H1 (cell line): ENCODE data around the gene CUEDC1. TPM values are rescaled to one million over a fixed set of nuclear protein-coding genes. Genes with fewer than 3 reads are reported as not detected.

Experiments used
- CTCF ChIA-PET: fragments of 300-600 bp; sonication (Branson Sonifier 250); formaldehyde crosslinking; loops from one replicate; lab custom pipeline; 2021; ENCODE audit not compliant: partially characterized antibody; lab: Charles Lee
- POLR2A ChIA-PET: fragments of 300-600 bp; sonication (Branson Sonifier 250); formaldehyde crosslinking; loops from one replicate; lab custom pipeline; 2021; ENCODE audit warnings: inconsistent platforms; ENCODE audit not compliant: partially characterized antibody; lab: Charles Lee
- DNase-seq, 2 experiments: peaks; one replicate each; pipeline versions ENCODE4 v3.0.0 to v3.0.0-alpha.2; 2010 to 2022; ENCODE audit warnings: low spot score in 2 of 2, low read depth in 1 of 2, mixed read lengths in 1 of 2
- FAIRE-seq: peaks from 2 replicates; lab custom pipeline; 2011; peaks lifted over from hg19 to GRCh38; lab: Jason Lieb, UNC
- H2AFZ ChIP-seq: 2 replicates; pipeline ENCODE4 v1.8.1; 2012; ENCODE audit warnings: low read length, inconsistent platforms
- H2AK5ac ChIP-seq: 2 replicates; pipeline ENCODE4 v1.6.1; 2013; ENCODE audit warnings: low read depth, low read length
- H2BK120ac ChIP-seq: replicated peaks from 2 replicates; pipeline ENCODE3; 2013; ENCODE audit warnings: low read depth, low read length, inconsistent platforms
- H2BK12ac ChIP-seq: 2 replicates; pipeline ENCODE4 v1.6.1; 2013; ENCODE audit warnings: low read depth, low read length
- H2BK15ac ChIP-seq: 2 replicates; pipeline ENCODE4 v1.6.1; 2013; ENCODE audit warnings: low read length
- H2BK20ac ChIP-seq: 2 replicates; pipeline ENCODE4 v1.6.1; 2013; ENCODE audit warnings: low read length
- H2BK5ac ChIP-seq: 2 replicates; pipeline ENCODE4 v1.6.1; 2013; ENCODE audit warnings: low read depth, low read length
- H3K14ac ChIP-seq: 2 replicates; pipeline ENCODE4 v1.6.1; 2013; ENCODE audit warnings: inconsistent platforms; ENCODE audit not compliant: insufficient read length
- H3K18ac ChIP-seq: 2 replicates; pipeline ENCODE4 v1.6.1; 2013; ENCODE audit warnings: low read length; ENCODE audit errors: extremely low read depth
- H3K23ac ChIP-seq: 2 replicates; pipeline ENCODE4 v1.6.1; 2013; ENCODE audit warnings: inconsistent platforms; ENCODE audit not compliant: insufficient read length
- H3K23me2 ChIP-seq: 2 replicates; pipeline ENCODE4 v1.6.1; 2013; ENCODE audit warnings: low read depth, low read length
- H3K27ac ChIP-seq: 2 replicates; pipeline ENCODE4 v1.6.1; 2011; ENCODE audit warnings: low read depth, low read length, inconsistent platforms
- H3K27me3 ChIP-seq, 4 experiments: replicated peaks in 1 of 4; 1 replicate in 1 of 4; 2 replicates in 3 of 4; pipeline versions ENCODE4 v1.6.1 to v1.8.1; 2011 to 2013; ENCODE audit warnings: low read length in 3 of 4, mild to moderate bottlenecking in 3 of 4, inconsistent platforms in 2 of 4, mixed read lengths in 2 of 4, moderate library complexity in 1 of 4; ENCODE audit not compliant: control insufficient read depth in 3 of 4, insufficient read depth in 3 of 4; ENCODE audit errors: extremely low read depth in 1 of 4
- H3K36me3 ChIP-seq, 4 experiments: 2 replicates each; pipeline versions ENCODE4 v1.6.1 to v1.8.1; 2011 to 2013; ENCODE audit warnings: mild to moderate bottlenecking in 4 of 4, low read length in 3 of 4, moderate library complexity in 2 of 4, control low read depth in 1 of 4, inconsistent platforms in 1 of 4; ENCODE audit not compliant: insufficient read depth in 4 of 4, control insufficient read depth in 2 of 4
- H3K4ac ChIP-seq: replicated peaks from 2 replicates; pipeline ENCODE3; 2013; ENCODE audit warnings: low read length, low read depth, mixed read lengths, inconsistent platforms; ENCODE audit not compliant: insufficient read length
- H3K4me1 ChIP-seq, 4 experiments: replicated peaks in 1 of 4; 1 replicate in 1 of 4; 2 replicates in 3 of 4; pipeline versions ENCODE4 v1.6.1 to v1.8.1; 2011 to 2013; ENCODE audit warnings: low read length in 3 of 4, inconsistent platforms in 2 of 4, mixed read lengths in 1 of 4; ENCODE audit not compliant: insufficient read depth in 4 of 4, control insufficient read depth in 3 of 4
- H3K4me2 ChIP-seq, 2 experiments: 2 replicates each; pipeline versions ENCODE4 v1.6.1 to v1.8.1; 2011 to 2013; ENCODE audit warnings: low read depth in 2 of 2, low read length in 2 of 2, control low read depth in 1 of 2, inconsistent platforms in 1 of 2, mild to moderate bottlenecking in 1 of 2; ENCODE audit not compliant: insufficient read depth in 1 of 2
- H3K4me3 ChIP-seq, 4 experiments: fragments of 200-600, 300-600 bp in 1 of 4; sonication (generic), shearing (Covaris generic), sonication (Bioruptor Twin) in 1 of 4; 2 replicates each; pipeline versions ENCODE4 v1.5.1 to v1.8.1; 2011 to 2016; ENCODE audit warnings: low read length in 4 of 4, low read depth in 3 of 4, control low read depth in 2 of 4, inconsistent platforms in 2 of 4, mild to moderate bottlenecking in 2 of 4, mixed read lengths in 1 of 4, moderate library complexity in 1 of 4; ENCODE audit not compliant: insufficient read depth in 2 of 4; ENCODE audit errors: extremely low read depth in 1 of 4
- H3K56ac ChIP-seq: replicated peaks from 2 replicates; pipeline ENCODE3; 2013; ENCODE audit warnings: low read depth, mild to moderate bottlenecking, mixed read lengths, low read length, inconsistent platforms; ENCODE audit not compliant: insufficient read length
- H3K79me1 ChIP-seq: 2 replicates; pipeline ENCODE4 v1.6.1; 2013; ENCODE audit warnings: low read depth, low read length, control low read depth
- H3K79me2 ChIP-seq, 2 experiments: 2 replicates each; pipeline versions ENCODE4 v1.6.1 to v1.8.1; 2012 to 2013; ENCODE audit warnings: low read length in 2 of 2, mild to moderate bottlenecking in 2 of 2, inconsistent platforms in 1 of 2; ENCODE audit not compliant: insufficient read depth in 2 of 2, control insufficient read depth in 1 of 2
- H3K9ac ChIP-seq, 4 experiments: replicated peaks in 1 of 4; 1 replicate in 1 of 4; 2 replicates in 3 of 4; pipeline versions ENCODE4 v1.6.1 to v1.8.1; 2011 to 2013; ENCODE audit warnings: low read depth in 3 of 4, low read length in 3 of 4, control low read depth in 2 of 4, mild to moderate bottlenecking in 2 of 4, moderate library complexity in 2 of 4, inconsistent platforms in 1 of 4; ENCODE audit errors: extremely low read depth in 1 of 4
- H3K9me3 ChIP-seq, 2 experiments: 2 replicates each; pipeline versions ENCODE4 v1.6.1 to v1.8.1; 2012 to 2013; ENCODE audit warnings: mild to moderate bottlenecking in 2 of 2, moderate library complexity in 2 of 2, control low read depth in 1 of 2, inconsistent platforms in 1 of 2, low read depth in 1 of 2, low read length in 1 of 2, mixed read lengths in 1 of 2; ENCODE audit not compliant: insufficient read depth in 2 of 2
- H4K20me1 ChIP-seq, 2 experiments: replicated peaks in 1 of 2; 2 replicates each; pipeline versions ENCODE3 to v1.8.1; 2011 to 2013; ENCODE audit warnings: inconsistent platforms in 2 of 2, low read length in 2 of 2, mild to moderate bottlenecking in 1 of 2; ENCODE audit not compliant: insufficient read depth in 2 of 2, control insufficient read depth in 1 of 2
- H4K5ac ChIP-seq: 2 replicates; pipeline ENCODE4 v1.6.1; 2013; ENCODE audit warnings: low read length, low read depth, mixed read lengths, inconsistent platforms; ENCODE audit not compliant: insufficient read length
- H4K8ac ChIP-seq: 2 replicates; pipeline ENCODE4 v1.8.0; 2013; ENCODE audit warnings: mild to moderate bottlenecking, moderate library complexity, low read length, inconsistent platforms; ENCODE audit not compliant: insufficient read depth; ENCODE audit errors: extremely low read depth
- H4K91ac ChIP-seq: replicated peaks from 2 replicates; pipeline ENCODE3; 2013; ENCODE audit warnings: low read length, mixed read lengths, inconsistent platforms; ENCODE audit not compliant: insufficient read length
- CEBPB ChIP-seq: IDR thresholded peaks from 2 replicates; pipeline ENCODE4 v1.6.1; 2012; ENCODE audit warnings: low read depth, low read length
- CHD2 ChIP-seq: IDR thresholded peaks from 2 replicates; pipeline ENCODE4 v1.6.1; 2012; ENCODE audit warnings: low read length, improper control_type of control experiment
- NANOG ChIP-seq: IDR thresholded peaks from 2 replicates; pipeline ENCODE4 v1.6.1; 2011; ENCODE audit warnings: low read length, low read depth, mild to moderate bottlenecking, inconsistent platforms; ENCODE audit not compliant: insufficient read depth, poor library complexity, severe bottlenecking
- POU5F1 ChIP-seq: IDR thresholded peaks from 2 replicates; pipeline ENCODE4 v1.6.1; 2011; ENCODE audit warnings: low read depth, mild to moderate bottlenecking, low read length, moderate library complexity
- RNF2 ChIP-seq: fragments of 200-900, 300-1000 bp; sonication (generic); IDR thresholded peaks from 2 replicates; pipeline ENCODE4 v1.7.1; 2016; ENCODE audit warnings: borderline replicate concordance, low read depth, mild to moderate bottlenecking, antibody characterized with exemption, low read length; ENCODE audit not compliant: poor library complexity, severe bottlenecking; ENCODE audit errors: missing control alignments
- SAP30 ChIP-seq: fragments of 300-600 bp; sonication (generic); IDR thresholded peaks from 2 replicates; pipeline ENCODE4 v1.7.1; 2012; ENCODE audit warnings: low read length, moderate library complexity, mild to moderate bottlenecking, inconsistent platforms; ENCODE audit not compliant: insufficient read depth, insufficient replicate concordance
- SP1 ChIP-seq: IDR thresholded peaks from 2 replicates; pipeline ENCODE4 v1.6.1; 2011; ENCODE audit warnings: low read depth, low read length
- SP2 ChIP-seq: IDR thresholded peaks from 2 replicates; pipeline ENCODE4 v1.6.1; 2012; ENCODE audit warnings: mild to moderate bottlenecking, low read length, inconsistent platforms
- SRF ChIP-seq: IDR thresholded peaks from 2 replicates; pipeline ENCODE4 v1.6.1; 2011; ENCODE audit warnings: mild to moderate bottlenecking, low read depth, low read length, moderate library complexity
- TAF1 ChIP-seq: IDR thresholded peaks from 2 replicates; pipeline ENCODE4 v1.6.1; 2011; ENCODE audit warnings: mild to moderate bottlenecking, low read depth, low read length
- WGBS, 2 experiments: shearing (Covaris generic) in 1 of 2; methylation state at CpG; one replicate each; pipeline versions ENCODE4 v1.1.6 to v1.1.7; 2013 to 2015; ENCODE audit warnings: low lambda C conversion rate in 2 of 2, mixed read lengths in 2 of 2, inconsistent platforms in 1 of 2, low coverage in 1 of 2, missing lambda C conversion rate in 1 of 2; ENCODE audit not compliant: insufficient replicate concordance in 2 of 2, insufficient coverage in 1 of 2, insufficient read length in 1 of 2; ENCODE audit errors: extremely low coverage in 1 of 2, missing lambda C conversion rate in 1 of 2; 5-methylcytosine and 5-hydroxymethylcytosine counted together
- polyA plus RNA-seq, 7 experiments: library from polyadenylated mRNA; depleted of rRNA in 3 of 7; stranded (reverse) in 5 of 7; unstranded in 2 of 7; fragments of >200 nt in 5 of 7; fragments of 200-250 nt in 2 of 7; gene quantifications; 1 replicate in 5 of 7; 2 replicates in 1 of 7; 4 replicates in 1 of 7; pipeline versions ENCODE4 v1.2.1 to v1.2.3, GENCODE V29; 2011 to 2013; ENCODE audit warnings: missing spikeins in 2 of 7, mixed read lengths in 2 of 7
- total RNA-seq: library from RNA; stranded (reverse); fragmentation: NEBNext Ultra II Directional; extraction: Animal tissue kit (Norgen Biotek cat#: 25700); gene quantifications from 2 replicates; pipeline ENCODE4 v1.2.1, GENCODE V29; 2021
- TF ChIP-seq, protein P1 (sequence below): IDR thresholded peaks from 2 replicates; pipeline ENCODE4 v1.6.1; 2011; ENCODE audit warnings: low read depth, mild to moderate bottlenecking, low read length; ENCODE audit not compliant: insufficient read depth

The CUEDC1 gene
- total and polyA plus RNA-seq, 2 of the 8 experiments (the other 6 are each of a cell fraction or from before 2014, with no cell fraction given) = 4.0 to 10.7 TPM

- no peaks in the 10 kb centered on the region for H3K79me2 ChIP-seq
- H3K36me3 ChIP-seq = no peaks in the 10 kb centered on the region
- H3K4ac ChIP-seq = no peak overlapping the region
- ChIA-PET CTCF (interaction anchor here (0.8 to 2.7 kb wide), 13 partner anchors 9 to 93 kb away, joined by 3 to 9 read pairs (median 4); partner anchors contain the start of gene CUEDC1), POLR2A (interaction anchor here (0.8 to 1.8 kb wide), 12 partner anchors 9 to 705 kb away, joined by 3 to 5 read pairs (median 3); partner anchors contain the start of gene DYNLL2)
- no peaks in the 10 kb centered on the region; a peak in 1 of 7 replicates for H3K27me3 ChIP-seq
- peaks cover 2 to 9% (median 6%) of the 10 kb centered on the region in 4 experiments for H3K4me1 ChIP-seq
- H3K9ac ChIP-seq = no peak overlapping the region
- H4K20me1 ChIP-seq = no peaks in the 10 kb centered on the region
- no peak overlapping the region for H2BK15ac ChIP-seq
- H3K23me2 ChIP-seq = no peaks in the 10 kb centered on the region
- no peak overlapping the region for H4K91ac ChIP-seq
- H3K9me3 ChIP-seq = no peaks in the 10 kb centered on the region
- H3K79me1 ChIP-seq = 0 out of 2 replicates have a peak, but pooled peaks cover 2% of the 10 kb centered on the region
- no peak for FAIRE-seq
- H3K14ac ChIP-seq = no peak overlapping the region
- H4K8ac ChIP-seq = no peak overlapping the region
- no peak overlapping the region for H2BK12ac ChIP-seq
- no peak overlapping the region for H3K23ac ChIP-seq
- H3K18ac ChIP-seq = no peak overlapping the region
- no peak overlapping the region for H2BK20ac ChIP-seq
- no peak for DNase-seq
- no peak overlapping the region for H2BK120ac ChIP-seq
- H2AFZ ChIP-seq = no peak overlapping the region
- WGBS, 2 experiments = 18% methylated on average over 5 of the region's 5 CpGs; no CpG with 5 or more reads in 1 of the 2 experiments
- no peak overlapping the region for H2AK5ac ChIP-seq
- H3K27ac ChIP-seq = no peak overlapping the region
- no peak overlapping the region for H4K5ac ChIP-seq
- H3K56ac ChIP-seq = no peak overlapping the region
- peak overlapping the region in 1 of 4 experiments; percentile 29; a peak in 3 of 8 replicates for H3K4me3 ChIP-seq
- 0 out of 4 replicates have a peak overlapping the region, but pooled peaks of 1 of the 2 experiments have one; percentile 4 for H3K4me2 ChIP-seq
- H2BK5ac ChIP-seq = no peak overlapping the region
- TF ChIP-seq CHD2 = no peak
- TF ChIP-seq SAP30 = no peak
- no peak for TF ChIP-seq TAF1
- no peak for TF ChIP-seq RNF2
- no peak for TF ChIP-seq SP1
- TF ChIP-seq CEBPB = no peak
- TF ChIP-seq SRF = no peak
- TF ChIP-seq NANOG = peak; percentile 92
- peak; percentile 52; the same call in 1 of the 2 replicates for TF ChIP-seq POU5F1
- TF ChIP-seq, protein P1, sequence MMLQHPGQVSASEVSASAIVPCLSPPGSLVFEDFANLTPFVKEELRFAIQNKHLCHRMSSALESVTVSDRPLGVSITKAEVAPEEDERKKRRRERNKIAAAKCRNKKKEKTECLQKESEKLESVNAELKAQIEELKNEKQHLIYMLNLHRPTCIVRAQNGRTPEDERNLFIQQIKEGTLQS = no peak
- TF ChIP-seq SP2 = no peak
These were observed 28.0 kb downstream of the CUEDC1 start for GRCh38 chr17:57927048-57927723.
